Colon (tissue), 2 donors: Measurements from ENCODE around the gene OR1D5.
"Not testable (repeated sequence)": the region's sequence is repeated elsewhere in the genome, so short reads cannot be mapped to it uniquely, and the experiment has no call there.

Source experiments
- FAIRE-seq: peaks from 2 replicates; lab custom pipeline; 2012; peaks lifted over from hg19 to GRCh38; lab: Jason Lieb, UNC
- donor health status: control.
- donor health status: control.

The OR1D5 gene, protein sequence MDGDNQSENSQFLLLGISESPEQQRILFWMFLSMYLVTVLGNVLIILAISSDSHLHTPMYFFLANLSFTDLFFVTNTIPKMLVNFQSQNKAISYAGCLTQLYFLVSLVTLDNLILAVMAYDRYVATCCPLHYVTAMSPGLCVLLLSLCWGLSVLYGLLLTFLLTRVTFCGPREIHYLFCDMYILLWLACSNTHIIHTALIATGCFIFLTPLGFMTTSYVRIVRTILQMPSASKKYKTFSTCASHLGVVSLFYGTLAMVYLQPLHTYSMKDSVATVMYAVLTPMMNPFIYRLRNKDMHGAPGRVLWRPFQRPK

DNA sequence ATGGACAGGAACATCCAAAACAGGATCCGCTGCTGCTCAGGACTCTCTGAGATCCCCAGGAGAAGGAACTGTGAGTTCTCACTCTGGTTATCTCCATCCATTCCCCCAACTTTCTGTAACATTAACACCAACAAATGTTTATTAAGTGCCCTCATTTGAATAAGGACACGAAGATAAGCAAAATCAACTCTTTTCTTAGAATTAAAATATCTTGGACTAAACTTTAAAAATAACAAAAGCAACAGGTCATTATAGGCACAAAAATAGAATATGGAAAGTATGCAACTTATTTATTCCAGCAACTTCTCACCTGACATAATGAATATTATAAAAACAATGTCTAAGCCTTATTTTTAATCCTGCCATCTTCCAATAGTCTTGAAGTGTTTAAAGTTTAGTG, at the start of gene OR1D5:
TSS of gene OR1D5 (minus strand) at position 101 of the 400 bp plus-strand sequence. CDS start at position 101, 0 bp downstream.
- FAIRE-seq, result peak; percentile 45

DNA sequence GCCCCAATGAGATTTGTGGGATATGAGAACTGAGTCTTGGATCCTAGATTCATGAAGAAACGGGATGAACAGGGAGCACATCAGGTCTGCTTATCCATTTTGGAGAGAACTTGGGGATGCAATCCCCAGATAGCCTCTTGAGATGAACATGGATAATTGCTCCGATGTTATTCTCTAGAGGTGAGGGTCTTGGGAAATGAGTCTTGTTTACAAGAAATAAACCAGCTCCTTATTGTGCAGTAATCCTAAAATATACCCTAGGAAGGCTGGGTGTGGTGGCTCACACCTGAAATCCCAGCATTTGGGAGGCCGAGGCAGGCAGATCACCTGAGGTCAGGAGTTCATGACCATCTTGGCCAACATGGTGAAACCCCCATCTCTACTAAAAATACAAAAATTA, 40.9 kb upstream of the OR1D5 start, which contains the start of gene OR1D2:
TSS of gene OR1D2 (minus strand) at position 101 of the 400 bp plus-strand sequence. CDS start 11,426 bp downstream, outside the sequence.
- FAIRE-seq, result no peak

DNA sequence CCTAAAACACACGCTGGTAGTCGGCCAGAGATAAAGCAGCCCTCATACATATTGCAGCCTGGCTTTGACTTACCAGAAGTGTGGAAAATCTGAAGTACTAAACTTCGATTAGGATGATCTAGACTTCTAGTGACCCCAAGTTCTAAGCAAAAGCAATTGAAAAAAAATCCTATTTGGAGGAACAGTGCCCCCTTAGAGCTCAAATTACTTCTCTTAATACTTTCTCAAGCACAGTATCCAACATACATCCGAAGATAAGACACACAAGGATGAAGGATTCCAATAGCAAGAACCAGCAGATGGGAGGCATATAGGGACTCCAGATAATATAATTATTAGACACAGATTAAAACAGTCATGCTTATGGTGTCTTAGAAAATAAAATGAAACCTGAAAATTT, 10.4 kb upstream of the OR1D5 start:
- not testable (repeated sequence) for FAIRE-seq

DNA sequence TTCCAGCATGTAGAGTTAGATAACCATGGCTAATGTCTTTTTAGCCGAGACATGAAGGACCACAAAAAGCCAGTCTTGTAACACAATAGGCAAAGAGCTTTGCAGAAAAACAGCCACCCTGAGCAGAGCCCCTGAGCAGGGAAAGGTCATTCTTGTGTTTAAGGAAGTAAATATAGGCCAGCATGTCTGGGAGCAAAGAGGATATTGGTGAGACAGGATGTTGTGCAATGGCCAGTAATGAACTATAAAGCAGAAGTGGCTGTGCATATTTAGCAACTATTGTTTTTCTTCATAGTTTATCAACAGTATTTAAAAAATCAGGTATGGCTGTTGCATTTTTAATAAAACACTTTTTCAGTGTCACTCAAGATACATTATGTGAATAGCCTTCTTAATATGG, 1.8 kb upstream of the OR1D5 start:
- not testable (repeated sequence) for FAIRE-seq

DNA sequence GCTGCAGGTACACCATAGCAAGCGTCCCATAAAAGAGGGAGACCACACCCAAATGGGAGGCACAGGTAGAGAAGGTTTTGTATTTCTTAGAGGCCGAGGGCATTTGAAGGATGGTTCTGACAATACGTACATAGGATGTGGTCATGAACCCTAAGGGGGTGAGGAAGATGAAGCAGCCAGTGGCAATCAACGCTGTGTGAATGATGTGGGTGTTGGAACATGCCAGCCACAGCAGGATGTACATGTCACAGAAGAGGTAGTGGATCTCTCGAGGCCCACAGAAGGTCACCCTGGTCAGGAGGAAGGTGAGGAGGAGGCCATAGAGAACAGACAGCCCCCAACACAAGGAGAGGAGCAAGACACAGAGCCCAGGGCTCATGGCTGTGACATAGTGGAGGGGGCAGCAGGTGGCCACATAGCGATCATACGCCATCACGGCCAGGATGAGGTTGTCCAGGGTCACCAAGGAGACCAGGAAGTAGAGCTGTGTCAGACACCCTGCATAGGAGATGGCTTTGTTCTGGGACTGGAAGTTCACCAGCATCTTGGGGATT, 506 bp downstream of the OR1D5 start:
- not testable (repeated sequence) for FAIRE-seq

DNA sequence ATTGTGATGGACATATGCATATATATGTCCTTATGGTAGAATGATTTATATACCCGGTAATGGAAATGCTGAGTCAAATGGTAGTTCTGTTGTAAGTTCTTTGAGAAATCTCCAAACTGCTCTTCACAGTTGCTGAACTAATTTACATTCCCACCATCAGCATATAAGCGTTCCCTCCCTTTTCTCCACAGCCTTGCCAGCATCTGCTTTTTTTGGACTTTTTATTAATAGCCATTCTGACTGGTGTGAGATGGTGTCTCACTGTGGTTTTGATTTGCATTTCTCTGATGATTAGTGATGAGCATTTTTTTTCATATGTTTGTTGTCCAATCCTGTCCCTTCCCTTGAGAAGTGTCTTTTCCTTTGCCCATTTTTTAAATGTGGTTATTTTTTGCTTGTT, 8.5 kb downstream of the OR1D5 start:
- not testable (repeated sequence) for FAIRE-seq

DNA sequence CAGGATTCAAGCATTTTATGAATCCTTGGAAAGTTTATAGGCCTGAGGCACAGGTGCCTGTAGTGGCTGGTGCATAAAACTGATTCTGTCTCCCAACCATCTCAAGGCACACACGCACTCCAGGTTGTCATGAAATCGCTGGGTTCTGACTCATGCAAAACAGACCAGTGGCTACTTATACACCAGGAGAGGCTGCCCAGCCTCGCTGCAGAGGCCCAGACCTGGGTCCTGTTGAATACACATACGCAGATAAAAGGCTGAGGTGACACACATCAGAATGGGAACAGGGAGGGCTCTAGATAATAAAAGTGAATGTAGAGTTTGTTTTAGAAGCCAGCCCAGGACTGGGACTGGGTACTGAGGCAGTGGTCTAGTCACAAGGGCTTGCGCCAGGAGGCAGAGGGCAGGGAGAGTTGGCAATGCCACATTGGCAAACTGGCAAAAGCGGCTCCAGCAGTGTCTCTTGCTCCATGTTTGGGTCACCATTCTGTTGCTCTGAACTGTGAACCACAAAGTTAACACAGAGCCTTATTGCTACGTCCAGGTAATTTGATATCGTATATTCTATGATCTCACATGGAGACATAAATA, 13.6 kb downstream of the OR1D5 start:
- no peak for FAIRE-seq

DNA sequence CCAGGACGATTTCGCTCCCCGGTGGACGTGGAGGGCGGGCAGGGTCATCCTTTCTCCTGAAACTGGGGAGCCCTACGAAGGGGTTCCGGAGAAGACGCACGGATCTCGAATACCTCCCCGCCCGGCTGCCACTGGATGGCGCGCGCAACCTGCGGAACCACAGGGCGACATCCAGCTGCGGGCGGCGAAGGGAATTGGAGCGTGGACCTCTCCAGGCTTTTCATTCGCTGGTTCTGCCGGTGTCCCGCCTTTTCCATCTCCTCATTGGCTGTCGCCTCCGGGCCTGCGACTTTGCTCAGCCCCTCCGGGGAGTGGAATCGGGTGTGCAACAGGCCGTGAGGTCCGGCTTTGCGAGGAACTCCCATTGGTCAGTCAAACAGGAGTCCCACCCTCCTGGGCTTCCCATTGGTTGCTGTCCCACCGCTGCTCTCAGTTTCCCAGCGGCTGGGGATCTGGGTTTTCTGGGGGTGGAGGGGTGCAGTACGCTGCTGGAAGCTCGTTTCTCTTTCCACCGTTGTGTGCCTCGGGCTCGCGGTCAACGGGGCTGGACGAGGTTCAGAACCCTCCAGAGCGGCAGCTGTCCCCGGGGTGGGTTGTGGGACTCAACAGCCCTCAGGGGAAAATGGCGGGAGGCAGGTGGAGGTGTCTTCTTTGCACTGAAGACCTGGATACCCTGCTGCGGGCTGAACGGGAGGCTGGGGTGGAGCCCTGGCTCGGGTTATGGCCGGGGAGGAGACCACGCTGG, 14.5 kb downstream of the OR1D5 start:
- FAIRE-seq, result no peak

DNA sequence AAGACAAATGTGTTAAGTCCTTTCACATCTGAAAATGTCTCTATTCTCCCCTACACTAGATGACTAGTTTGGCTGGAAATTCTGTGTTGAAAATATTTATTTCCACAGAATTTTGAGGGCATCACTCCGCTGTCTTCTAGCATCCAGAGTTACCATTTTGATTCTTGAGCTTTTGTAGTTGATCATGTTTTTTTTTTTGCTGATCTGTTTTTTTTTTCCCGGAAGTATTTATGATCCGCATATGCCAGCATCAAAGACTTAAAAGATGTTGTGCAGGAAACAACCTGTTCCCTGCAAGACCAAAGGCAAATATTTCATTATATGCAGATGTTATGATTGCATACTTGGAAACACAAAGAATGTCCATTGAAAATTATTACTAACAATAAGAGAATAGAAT, 16.7 kb downstream of the OR1D5 start:
- FAIRE-seq, result no peak

DNA sequence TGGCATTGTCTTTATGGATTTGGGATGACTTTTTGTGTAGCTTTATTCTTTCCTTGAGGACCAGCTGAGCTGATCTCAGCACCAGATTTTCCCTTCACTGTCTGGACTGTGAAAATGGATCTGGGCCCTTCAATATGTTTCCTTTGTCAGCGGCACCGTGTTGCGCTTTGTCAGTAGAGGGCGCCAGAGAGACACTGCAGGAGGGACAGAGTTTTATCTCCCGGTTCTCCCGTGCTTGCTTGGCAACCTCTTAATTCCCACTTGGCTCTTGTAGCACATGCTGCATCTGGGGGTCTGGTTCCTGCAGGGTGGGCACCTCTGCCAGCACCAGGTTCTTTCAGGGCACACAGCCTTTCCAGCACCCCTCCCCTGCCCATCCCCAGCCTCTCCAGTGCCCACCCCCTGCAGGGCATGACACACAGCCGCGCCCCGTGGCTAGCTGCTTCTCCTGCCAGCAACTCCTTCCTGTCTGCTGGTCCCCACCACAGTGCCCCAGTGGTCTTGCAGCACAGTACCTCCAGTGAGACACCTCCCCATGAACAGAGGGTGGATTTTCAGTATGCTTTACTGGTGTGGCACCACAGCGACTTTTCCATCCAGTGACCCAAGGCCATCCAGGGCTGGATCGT, 19.6 kb downstream of the OR1D5 start:
- no peak for FAIRE-seq

DNA sequence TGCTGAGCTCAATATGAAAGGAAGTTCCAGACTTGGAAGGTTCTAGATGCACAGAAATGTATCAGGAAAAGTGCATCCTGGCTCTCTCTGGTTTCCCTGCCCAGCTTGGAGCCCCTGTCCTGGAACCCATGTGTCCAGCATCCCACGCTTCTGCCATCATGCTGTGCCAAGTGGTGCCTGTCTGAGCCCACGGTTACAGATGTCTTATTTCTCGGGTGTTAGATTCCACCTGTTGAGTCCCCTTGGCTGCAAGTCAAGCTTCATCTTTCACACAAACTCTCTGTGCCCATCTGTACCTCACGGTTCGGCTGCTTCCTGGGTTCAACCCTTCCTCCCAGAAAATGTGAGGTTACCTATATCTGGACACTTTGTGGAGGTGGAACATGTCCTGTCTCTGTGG, 22.5 kb downstream of the OR1D5 start:
- no peak for FAIRE-seq

DNA sequence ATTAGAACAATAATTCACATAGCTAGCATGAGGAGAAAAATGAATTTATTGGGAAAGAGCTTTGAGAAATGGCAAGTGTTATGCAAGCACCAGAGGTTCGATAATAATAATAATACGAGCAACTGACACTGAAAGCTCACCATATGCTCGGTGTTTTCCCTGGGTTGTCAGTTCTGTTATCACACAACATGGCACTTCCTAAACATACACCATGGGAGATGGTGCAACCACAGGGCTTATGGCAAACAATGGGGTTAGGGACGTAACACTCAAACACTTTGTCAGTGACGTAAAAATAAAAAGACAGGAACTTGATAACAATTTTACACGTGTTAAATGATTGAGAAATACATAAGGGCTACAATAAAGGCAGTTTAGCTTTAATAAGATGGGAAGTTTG, 23.7 kb downstream of the OR1D5 start:
- FAIRE-seq, result no peak

DNA sequence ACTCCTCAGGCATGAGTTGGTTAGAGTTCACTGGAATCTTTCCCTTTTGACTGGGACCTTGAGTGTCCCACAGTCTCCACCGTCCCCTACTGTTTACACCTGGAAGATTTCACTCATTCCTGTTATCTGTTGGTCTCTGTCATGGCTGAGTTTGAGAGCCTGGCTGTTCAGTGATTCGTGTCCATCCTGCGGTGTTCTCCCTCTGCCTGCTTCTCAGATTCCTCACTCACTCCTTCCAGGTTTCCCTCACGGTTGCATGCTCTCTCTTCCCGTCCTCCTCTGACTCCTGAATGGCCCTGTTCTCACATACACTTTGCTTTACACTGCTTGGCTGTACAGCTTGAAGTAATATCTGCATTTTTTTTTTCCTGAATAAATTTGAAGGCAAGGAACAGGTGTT, 24.5 kb downstream of the OR1D5 start:
- no peak for FAIRE-seq

DNA sequence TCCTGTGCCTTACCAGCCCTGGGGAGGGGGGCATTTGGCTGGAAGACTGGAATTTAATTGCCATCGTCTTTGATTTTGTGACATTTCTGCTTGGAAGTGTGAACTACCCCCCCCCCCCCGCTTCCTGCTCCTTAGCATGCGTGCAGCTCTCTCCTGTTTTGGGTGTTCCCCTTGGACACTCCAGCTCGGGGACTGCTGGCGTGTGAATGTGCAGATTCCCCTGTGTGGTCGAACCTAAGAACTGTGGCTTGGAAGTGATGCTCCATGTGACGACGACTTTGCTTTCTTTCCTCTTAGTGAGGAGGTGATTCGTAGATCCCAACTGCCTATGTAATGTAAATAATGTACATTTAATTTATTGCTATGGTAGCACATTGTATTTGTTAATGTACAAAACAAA, 26.1 kb downstream of the OR1D5 start:
- FAIRE-seq, result no peak

DNA sequence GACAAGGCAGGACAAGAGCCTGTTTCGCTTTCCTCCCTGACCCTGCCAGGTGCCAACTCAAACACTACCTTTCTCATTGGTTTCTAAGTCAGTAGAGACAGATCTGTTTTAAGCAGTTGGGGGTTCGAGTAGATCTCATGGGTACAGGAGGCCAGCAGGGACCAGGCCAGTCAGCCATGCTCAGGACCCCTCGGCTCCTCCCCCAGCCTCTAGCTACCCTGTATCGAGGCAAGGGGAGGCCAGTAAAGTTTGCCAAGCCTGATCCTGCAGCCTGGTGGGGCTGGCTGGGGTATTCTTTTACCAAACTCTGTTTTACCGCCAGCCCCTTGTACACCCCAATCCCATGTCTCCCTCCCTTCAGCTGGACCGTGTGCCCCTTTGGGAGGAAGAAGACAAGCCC, 26.6 kb downstream of the OR1D5 start:
- FAIRE-seq, result no peak

DNA sequence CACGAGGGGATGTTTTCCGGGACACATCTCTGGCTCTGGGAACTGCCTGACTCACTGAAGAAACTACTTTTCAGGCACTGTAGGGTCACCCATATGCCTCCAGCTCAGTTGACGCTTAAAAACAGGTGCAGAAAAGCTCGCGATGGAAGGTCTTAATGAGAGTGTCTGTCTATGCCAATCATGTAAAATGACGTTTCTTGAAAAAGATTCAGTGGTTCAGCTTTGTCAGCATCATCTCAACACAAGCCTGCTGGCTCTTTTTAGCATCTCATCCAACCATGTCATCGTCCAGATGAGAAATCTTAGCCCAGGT, 27.5 kb downstream of the OR1D5 start:
- no peak for FAIRE-seq

DNA sequence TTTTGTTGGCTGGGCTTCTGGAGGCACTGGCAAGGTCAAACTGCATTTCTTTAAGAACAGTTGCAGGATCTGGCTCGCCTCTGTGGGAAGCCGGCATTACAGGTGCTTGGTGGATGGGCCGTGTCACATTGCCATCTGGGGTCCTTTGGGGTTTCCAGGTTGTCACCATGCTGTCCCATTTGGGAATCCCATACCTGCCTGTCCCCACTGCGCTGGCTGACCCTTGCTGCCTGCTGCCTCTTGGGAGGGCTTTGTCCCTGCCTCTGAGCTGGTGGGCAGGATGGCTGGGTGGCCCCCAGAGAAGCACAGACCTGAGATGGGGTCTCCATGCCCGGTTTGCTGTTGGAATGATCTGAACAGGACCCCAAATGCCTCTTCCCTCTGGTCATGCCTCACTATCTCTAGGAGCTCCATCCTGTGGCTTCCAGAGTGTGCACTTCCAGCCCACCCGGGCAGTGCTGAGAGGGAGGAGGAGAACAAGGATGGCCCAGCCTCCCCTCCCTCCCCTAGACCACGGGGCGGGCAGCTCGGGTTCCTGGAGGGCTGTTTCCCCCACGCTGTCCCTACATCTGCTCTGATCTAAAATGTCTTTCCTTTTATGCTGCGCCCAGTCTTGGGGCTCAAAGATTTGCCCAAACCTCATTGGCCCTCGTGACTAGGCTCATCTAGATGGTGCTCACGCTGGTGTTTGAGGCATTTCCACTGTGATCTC, 28.0 kb downstream of the OR1D5 start:
- FAIRE-seq, result no peak

DNA sequence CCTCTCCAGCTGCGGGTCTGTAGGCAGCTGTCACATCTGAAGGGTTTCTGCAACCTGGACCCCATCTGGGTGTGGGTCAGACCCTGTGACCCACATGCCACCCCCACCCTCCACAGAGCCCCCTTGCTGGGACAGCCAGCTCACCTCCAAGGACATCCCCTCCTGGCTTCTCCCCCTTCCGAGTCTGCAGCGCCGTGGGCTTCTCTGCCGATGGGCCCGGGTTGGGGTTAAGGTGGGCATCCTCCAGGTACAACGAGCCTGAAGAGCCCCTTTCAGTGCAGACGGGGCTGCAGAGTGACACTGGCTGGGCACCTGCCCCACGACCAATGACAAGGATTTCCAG, 28.9 kb downstream of the OR1D5 start:
- FAIRE-seq, result no peak

DNA sequence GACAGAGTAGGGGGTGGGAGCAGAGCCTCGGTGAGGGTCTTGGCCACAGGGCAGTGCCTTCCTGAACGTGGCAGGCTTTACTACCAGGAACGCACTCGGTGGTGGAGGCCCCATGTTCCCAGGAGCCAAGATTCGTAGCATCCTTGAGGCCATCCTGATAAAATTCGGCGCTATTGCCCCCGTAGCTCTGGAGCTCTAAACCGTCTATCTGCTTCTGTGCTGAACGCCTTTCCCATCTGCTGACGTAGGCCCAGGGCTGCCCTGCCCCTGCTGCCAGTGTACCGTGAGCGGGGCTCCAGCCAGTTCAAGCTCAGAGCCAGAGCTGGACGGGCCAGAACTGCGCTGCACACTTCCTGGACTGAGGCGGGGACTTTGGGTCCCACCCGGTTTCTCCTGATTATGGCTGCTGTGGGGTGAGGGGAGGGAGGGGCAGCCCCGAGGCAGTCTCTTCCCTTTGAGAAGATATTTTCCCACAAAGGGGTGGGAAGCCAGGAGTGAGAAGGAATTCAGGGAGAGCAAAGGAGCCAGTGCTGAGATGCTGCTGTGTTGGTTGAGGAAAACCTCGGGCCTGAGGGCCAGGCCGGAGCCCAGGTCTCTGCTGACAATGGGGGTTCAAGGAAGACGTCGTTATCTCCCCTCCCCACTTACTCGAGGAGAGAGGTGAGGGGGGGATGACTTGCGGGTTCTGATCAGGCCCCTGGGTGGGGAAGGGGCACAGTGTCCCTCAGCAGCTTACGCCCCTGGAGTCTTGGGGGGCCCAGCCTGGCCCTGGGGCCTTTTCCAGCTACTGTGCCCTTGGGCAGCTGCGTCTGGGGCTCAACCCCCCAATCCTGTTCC, 29.4 kb downstream of the OR1D5 start:
- FAIRE-seq, result no peak

DNA sequence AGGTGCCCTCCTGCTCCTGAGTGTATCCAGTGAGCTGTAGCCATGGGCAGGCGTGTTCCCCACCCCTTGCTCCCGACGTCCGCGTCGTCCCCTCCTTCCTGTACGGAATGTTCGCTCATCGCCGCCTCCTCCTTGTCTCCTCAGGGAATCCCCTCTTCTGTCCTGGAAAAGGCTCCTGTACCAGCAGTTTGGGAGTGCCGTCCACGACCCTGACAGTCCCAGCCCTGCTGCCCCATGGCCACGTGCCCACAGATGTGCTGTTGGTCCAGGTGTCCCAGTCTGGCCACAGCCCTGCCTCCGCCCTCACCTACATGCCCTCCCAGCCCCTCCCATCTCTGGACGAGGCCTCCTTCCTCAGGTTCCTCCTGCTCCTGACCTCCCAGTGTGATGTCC, 30.2 kb downstream of the OR1D5 start:
- no peak for FAIRE-seq
